Stimulated activated CD4-positive, alpha-beta T cell treated with anti-CD3 and anti-CD28 coated beads, Interleukin-15, amount 100 ng/mL, for 48 hours (primary cell): ENCODE results near the gene COL4A2.

Source experiments
- DNase-seq, 2 donors: peaks; one replicate each; pipeline ENCODE4 v3.0.0-alpha.2; 2020; ENCODE audit warnings: low read depth in 2 of 2

The COL4A2 gene

GRCh38 chr13:110272227-110272626 is 34.9 kb upstream of the COL4A2 start:
- no peak for DNase-seq

- no peak for DNase-seq
These were observed 34.4 kb upstream of the COL4A2 start for GRCh38 chr13:110272651-110273050.

- DNase-seq = no peak
These were observed 33.8 kb upstream of the COL4A2 start for GRCh38 chr13:110273254-110273653.

- DNase-seq = no peak
These were observed 32.4 kb upstream of the COL4A2 start for GRCh38 chr13:110274687-110275086.

- DNase-seq = no peak
These were observed 31.0 kb upstream of the COL4A2 start for GRCh38 chr13:110275931-110276552.

GRCh38 chr13:110276553-110276950 is 30.5 kb upstream of the COL4A2 start:
- no peak for DNase-seq

GRCh38 chr13:110277357-110277975 is 29.6 kb upstream of the COL4A2 start:
- no peak for DNase-seq

GRCh38 chr13:110278859-110279258 is 28.2 kb upstream of the COL4A2 start:
- DNase-seq = no peak

- no peak for DNase-seq
These were observed 27.4 kb upstream of the COL4A2 start for GRCh38 chr13:110279684-110280083.

- no peak for DNase-seq
These were observed 26.8 kb upstream of the COL4A2 start for GRCh38 chr13:110280231-110280813.

- DNase-seq = no peak
These were observed 25.9 kb upstream of the COL4A2 start for GRCh38 chr13:110280985-110281688.

GRCh38 chr13:110281736-110282135 is 25.3 kb upstream of the COL4A2 start:
- DNase-seq = no peak

GRCh38 chr13:110282316-110282841 is 24.7 kb upstream of the COL4A2 start:
- no peak for DNase-seq

GRCh38 chr13:110283736-110284517 is 23.2 kb upstream of the COL4A2 start:
- no peak for DNase-seq

GRCh38 chr13:110284779-110285484 is 22.2 kb upstream of the COL4A2 start:
- no peak for DNase-seq

GRCh38 chr13:110285991-110286832 is 20.9 kb upstream of the COL4A2 start:
- DNase-seq = no peak

GRCh38 chr13:110286833-110287819 is 20.0 kb upstream of the COL4A2 start:
- DNase-seq = no peak

GRCh38 chr13:110289174-110289573 is 17.9 kb upstream of the COL4A2 start:
- no peak for DNase-seq

- no peak for DNase-seq
These were observed 17.4 kb upstream of the COL4A2 start for GRCh38 chr13:110289661-110290060.
